WTC11 (cell line): ENCODE measurements around the gene PDLIM5.

Source experiments
- TF ChIP-seq, protein P1 (sequence below): fragments of 200-600 bp; IDR thresholded peaks from 2 replicates; pipeline ENCODE4 v1.8.0; 2022; ENCODE audit warnings: antibody characterized with exemption
- TF ChIP-seq, protein P2 (sequence below): sonication (generic); formaldehyde crosslinking; IDR thresholded peaks from 2 replicates; pipeline ENCODE4 v1.8.1; 2022; ENCODE audit warnings: mild to moderate bottlenecking, moderate library complexity, missing genetic modification reagents
- TF ChIP-seq, protein P3 (sequence below): sonication (generic); formaldehyde crosslinking; IDR thresholded peaks from 2 replicates; pipeline ENCODE4 v1.8.0; 2022; ENCODE audit warnings: missing genetic modification reagents
- TF ChIP-seq, protein P4 (sequence below): sonication (generic); formaldehyde crosslinking; IDR thresholded peaks from 2 replicates; pipeline ENCODE4 v1.8.1; 2023; ENCODE audit warnings: mild to moderate bottlenecking, missing genetic modification reagents, moderate library complexity
- TF ChIP-seq, protein P5 (sequence below): sonication (generic); formaldehyde crosslinking; IDR thresholded peaks from 2 replicates; pipeline ENCODE4 v1.8.1; 2023; ENCODE audit warnings: mild to moderate bottlenecking, missing genetic modification reagents

DNA sequence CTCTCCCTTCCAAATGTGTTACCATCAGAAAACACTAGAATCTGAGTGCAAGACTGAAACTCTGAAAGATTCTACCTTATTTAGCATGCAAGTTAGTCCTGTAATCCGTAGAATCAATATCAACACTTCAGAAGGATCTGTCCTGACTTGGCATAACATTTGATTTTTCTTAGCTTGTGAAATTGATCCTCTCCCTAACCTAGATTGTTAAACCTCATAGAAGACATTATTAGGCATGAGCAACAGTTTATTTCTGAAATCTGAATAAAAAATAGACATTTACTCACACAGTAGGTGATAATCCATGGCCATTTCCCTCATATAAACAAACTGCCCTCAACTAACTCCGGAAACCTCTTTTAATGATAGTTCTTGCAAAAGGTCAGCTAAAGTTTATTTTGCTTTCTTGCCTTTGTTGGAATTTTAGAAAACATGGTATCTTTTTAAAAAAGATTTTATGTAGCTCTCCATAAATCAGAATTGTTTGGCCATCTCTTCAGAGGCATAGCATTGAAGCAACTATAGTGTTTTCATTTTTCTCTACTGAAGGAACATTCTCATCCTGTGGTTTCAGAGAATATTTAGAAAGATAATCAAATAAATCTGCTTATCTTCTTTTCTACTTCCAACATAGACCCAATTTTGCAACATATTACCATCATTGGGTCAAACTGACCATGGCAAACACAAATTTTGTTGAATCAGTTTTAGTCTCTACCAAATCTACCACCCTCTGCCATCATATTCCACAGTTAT, 38.5 kb upstream of the PDLIM5 start:
- TF ChIP-seq, protein P1, sequence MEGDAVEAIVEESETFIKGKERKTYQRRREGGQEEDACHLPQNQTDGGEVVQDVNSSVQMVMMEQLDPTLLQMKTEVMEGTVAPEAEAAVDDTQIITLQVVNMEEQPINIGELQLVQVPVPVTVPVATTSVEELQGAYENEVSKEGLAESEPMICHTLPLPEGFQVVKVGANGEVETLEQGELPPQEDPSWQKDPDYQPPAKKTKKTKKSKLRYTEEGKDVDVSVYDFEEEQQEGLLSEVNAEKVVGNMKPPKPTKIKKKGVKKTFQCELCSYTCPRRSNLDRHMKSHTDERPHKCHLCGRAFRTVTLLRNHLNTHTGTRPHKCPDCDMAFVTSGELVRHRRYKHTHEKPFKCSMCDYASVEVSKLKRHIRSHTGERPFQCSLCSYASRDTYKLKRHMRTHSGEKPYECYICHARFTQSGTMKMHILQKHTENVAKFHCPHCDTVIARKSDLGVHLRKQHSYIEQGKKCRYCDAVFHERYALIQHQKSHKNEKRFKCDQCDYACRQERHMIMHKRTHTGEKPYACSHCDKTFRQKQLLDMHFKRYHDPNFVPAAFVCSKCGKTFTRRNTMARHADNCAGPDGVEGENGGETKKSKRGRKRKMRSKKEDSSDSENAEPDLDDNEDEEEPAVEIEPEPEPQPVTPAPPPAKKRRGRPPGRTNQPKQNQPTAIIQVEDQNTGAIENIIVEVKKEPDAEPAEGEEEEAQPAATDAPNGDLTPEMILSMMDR = no peak
- TF ChIP-seq, protein P2, sequence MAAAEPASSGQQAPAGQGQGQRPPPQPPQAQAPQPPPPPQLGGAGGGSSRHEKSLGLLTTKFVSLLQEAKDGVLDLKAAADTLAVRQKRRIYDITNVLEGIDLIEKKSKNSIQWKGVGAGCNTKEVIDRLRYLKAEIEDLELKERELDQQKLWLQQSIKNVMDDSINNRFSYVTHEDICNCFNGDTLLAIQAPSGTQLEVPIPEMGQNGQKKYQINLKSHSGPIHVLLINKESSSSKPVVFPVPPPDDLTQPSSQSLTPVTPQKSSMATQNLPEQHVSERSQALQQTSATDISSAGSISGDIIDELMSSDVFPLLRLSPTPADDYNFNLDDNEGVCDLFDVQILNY (CRISPR knock-in tag) = no peak
- TF ChIP-seq, protein P3, sequence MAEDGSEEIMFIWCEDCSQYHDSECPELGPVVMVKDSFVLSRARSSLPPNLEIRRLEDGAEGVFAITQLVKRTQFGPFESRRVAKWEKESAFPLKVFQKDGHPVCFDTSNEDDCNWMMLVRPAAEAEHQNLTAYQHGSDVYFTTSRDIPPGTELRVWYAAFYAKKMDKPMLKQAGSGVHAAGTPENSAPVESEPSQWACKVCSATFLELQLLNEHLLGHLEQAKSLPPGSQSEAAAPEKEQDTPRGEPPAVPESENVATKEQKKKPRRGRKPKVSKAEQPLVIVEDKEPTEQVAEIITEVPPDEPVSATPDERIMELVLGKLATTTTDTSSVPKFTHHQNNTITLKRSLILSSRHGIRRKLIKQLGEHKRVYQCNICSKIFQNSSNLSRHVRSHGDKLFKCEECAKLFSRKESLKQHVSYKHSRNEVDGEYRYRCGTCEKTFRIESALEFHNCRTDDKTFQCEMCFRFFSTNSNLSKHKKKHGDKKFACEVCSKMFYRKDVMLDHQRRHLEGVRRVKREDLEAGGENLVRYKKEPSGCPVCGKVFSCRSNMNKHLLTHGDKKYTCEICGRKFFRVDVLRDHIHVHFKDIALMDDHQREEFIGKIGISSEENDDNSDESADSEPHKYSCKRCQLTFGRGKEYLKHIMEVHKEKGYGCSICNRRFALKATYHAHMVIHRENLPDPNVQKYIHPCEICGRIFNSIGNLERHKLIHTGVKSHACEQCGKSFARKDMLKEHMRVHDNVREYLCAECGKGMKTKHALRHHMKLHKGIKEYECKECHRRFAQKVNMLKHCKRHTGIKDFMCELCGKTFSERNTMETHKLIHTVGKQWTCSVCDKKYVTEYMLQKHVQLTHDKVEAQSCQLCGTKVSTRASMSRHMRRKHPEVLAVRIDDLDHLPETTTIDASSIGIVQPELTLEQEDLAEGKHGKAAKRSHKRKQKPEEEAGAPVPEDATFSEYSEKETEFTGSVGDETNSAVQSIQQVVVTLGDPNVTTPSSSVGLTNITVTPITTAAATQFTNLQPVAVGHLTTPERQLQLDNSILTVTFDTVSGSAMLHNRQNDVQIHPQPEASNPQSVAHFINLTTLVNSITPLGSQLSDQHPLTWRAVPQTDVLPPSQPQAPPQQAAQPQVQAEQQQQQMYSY (CRISPR knock-in tag) = no peak
- TF ChIP-seq, protein P4, sequence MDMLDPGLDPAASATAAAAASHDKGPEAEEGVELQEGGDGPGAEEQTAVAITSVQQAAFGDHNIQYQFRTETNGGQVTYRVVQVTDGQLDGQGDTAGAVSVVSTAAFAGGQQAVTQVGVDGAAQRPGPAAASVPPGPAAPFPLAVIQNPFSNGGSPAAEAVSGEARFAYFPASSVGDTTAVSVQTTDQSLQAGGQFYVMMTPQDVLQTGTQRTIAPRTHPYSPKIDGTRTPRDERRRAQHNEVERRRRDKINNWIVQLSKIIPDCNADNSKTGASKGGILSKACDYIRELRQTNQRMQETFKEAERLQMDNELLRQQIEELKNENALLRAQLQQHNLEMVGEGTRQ (CRISPR knock-in tag) = no peak
- TF ChIP-seq, protein P5, sequence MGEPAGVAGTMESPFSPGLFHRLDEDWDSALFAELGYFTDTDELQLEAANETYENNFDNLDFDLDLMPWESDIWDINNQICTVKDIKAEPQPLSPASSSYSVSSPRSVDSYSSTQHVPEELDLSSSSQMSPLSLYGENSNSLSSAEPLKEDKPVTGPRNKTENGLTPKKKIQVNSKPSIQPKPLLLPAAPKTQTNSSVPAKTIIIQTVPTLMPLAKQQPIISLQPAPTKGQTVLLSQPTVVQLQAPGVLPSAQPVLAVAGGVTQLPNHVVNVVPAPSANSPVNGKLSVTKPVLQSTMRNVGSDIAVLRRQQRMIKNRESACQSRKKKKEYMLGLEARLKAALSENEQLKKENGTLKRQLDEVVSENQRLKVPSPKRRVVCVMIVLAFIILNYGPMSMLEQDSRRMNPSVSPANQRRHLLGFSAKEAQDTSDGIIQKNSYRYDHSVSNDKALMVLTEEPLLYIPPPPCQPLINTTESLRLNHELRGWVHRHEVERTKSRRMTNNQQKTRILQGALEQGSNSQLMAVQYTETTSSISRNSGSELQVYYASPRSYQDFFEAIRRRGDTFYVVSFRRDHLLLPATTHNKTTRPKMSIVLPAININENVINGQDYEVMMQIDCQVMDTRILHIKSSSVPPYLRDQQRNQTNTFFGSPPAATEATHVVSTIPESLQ = no peak
